ENCODE measurements around the gene RCBTB1. TPM values are rescaled to one million over a fixed set of nuclear protein-coding genes. Genes with fewer than 3 reads are reported as not detected.
"Not testable (repeated sequence)": the region's sequence is repeated elsewhere in the genome, so short reads cannot be mapped to it uniquely, and the experiment has no call there.

The RCBTB1 gene
- total RNA-seq, 4 donors from 2014 or later = 5.6 to 10.7 (median 8.1) TPM

- TF ChIP-seq POLR2A (IDR thresholded peaks at IDR 0.05) = no peak
- TF ChIP-seq CTCF (IDR thresholded peaks at IDR 0.05) = no peak
- H3K4me1 ChIP-seq = no peaks in the 10 kb centered on the region
- no peaks in the 10 kb centered on the region for H3K36me3 ChIP-seq
- no peaks in the 10 kb centered on the region for H3K27me3 ChIP-seq
- H3K27ac ChIP-seq = no peak overlapping the region
- H3K4me3 ChIP-seq = no peak overlapping the region
- no peaks in the 10 kb centered on the region for H3K9me3 ChIP-seq
- peak in 1 of 3 donors; percentile 29 for DNase-seq
Measured at GRCh38 chr13:49622174-49622946, 37.0 kb upstream of the RCBTB1 start.

GRCh38 chr13:49620170-49620621 is 34.8 kb upstream of the RCBTB1 start:
- Histone ChIP-seq H3K4me1 (no peaks in the 10 kb centered on the region), H3K27me3 (no peaks in the 10 kb centered on the region), H3K27ac (no peak overlapping the region), H3K4me3 (peak overlapping the region in 1 of 4 donors; percentile 18), H3K36me3 (no peaks in the 10 kb centered on the region), H3K9me3 (no peaks in the 10 kb centered on the region)
- no peak for TF ChIP-seq POLR2A (IDR thresholded peaks at IDR 0.05)
- TF ChIP-seq CTCF (IDR thresholded peaks at IDR 0.05) = no peak
- DNase-seq = peak in 2 of 3 donors; percentile 63 to 80

GRCh38 chr13:49616676-49617065 is 31.3 kb upstream of the RCBTB1 start:
- Histone ChIP-seq H3K4me3 (no peak overlapping the region), H3K9me3 (no peaks in the 10 kb centered on the region), H3K4me1 (no peaks in the 10 kb centered on the region), H3K27ac (no peak overlapping the region), H3K27me3 (no peaks in the 10 kb centered on the region), H3K36me3 (no peaks in the 10 kb centered on the region)
- no peak for DNase-seq
- TF ChIP-seq CTCF (IDR thresholded peaks at IDR 0.05) = no peak
- no peak for TF ChIP-seq POLR2A (IDR thresholded peaks at IDR 0.05)

- no peak overlapping the region for H3K4me3 ChIP-seq
- no peak for TF ChIP-seq POLR2A (IDR thresholded peaks at IDR 0.05)
- no peak for TF ChIP-seq CTCF (IDR thresholded peaks at IDR 0.05)
- no peak for DNase-seq
- H3K4me1 ChIP-seq = no peaks in the 10 kb centered on the region
- H3K27me3 ChIP-seq = no peaks in the 10 kb centered on the region
- no peaks in the 10 kb centered on the region for H3K36me3 ChIP-seq
- H3K9me3 ChIP-seq = no peaks in the 10 kb centered on the region
- H3K27ac ChIP-seq = no peak overlapping the region
Measured at GRCh38 chr13:49615836-49616675, 30.7 kb upstream of the RCBTB1 start.

GRCh38 chr13:49612042-49612441 is 26.7 kb upstream of the RCBTB1 start:
- H3K4me1 ChIP-seq, H3K9me3 ChIP-seq, H3K27me3 ChIP-seq, DNase-seq, H3K4me3 ChIP-seq, H3K36me3 ChIP-seq, H3K27ac ChIP-seq: not testable (repeated sequence)

- no peak for DNase-seq
- Histone ChIP-seq H3K27ac (no peak overlapping the region), H3K4me1 (no peaks in the 10 kb centered on the region), H3K4me3 (no peak overlapping the region), H3K9me3 (no peaks in the 10 kb centered on the region), H3K36me3 (no peaks in the 10 kb centered on the region), H3K27me3 (no peaks in the 10 kb centered on the region)
- TF ChIP-seq POLR2A (IDR thresholded peaks at IDR 0.05) (no peak), CTCF (IDR thresholded peaks at IDR 0.05) (no peak)
Measured at GRCh38 chr13:49610176-49610575, 24.8 kb upstream of the RCBTB1 start.
